Activated T-cell treated with anti-CD3 and anti-CD28 coated beads for 48 hours (primary cell): ENCODE data around the gene VAT1L.

ENCODE experiments used
- DNase-seq: peaks from one replicate; pipeline ENCODE4 v3.0.0-alpha.2; 2020; ENCODE audit warnings: low read depth

Gene VAT1L

DNA sequence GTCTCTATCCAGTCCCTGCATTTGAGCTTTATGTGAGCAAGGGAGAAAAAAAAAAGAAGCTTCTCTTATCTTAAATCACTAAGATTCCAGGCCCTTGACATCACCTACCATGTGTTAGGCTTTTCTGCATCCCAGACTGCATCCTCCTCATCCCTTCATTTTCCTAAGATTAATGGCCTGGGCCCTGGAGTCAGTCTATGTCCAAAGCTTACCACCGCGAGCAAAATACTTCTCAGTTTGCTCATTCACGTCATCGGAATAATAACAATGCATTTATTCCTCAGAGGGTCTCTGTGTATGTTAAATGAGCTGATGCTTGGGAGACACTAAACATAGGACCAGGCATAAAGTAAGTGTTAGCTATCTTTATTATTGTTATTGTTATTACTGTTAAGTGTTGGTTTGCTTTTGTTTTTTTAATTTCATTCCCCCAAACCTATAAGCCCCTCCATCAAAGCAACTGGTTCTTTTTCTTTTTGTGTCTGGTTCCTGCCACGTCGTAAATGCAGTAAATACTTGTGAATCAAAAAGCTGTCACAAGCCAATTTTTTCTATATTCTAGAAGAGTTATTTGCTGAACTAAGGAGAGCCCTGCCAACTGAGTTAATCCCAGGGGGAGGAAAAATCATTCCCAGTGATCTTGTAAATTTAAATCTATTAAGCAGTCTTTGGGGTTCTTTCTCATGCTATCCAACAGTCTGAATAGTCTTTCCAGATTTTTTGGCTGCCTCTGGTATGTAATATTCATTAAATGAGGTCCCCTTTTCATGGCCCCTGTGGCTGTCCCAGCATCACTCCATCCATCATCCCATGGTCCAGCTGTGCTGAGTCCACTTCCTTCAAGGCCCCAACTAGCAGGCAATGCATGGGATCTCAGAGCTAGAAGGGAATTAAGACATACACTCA is 46.5 kb downstream of the VAT1L start:
- no peak for DNase-seq

DNA sequence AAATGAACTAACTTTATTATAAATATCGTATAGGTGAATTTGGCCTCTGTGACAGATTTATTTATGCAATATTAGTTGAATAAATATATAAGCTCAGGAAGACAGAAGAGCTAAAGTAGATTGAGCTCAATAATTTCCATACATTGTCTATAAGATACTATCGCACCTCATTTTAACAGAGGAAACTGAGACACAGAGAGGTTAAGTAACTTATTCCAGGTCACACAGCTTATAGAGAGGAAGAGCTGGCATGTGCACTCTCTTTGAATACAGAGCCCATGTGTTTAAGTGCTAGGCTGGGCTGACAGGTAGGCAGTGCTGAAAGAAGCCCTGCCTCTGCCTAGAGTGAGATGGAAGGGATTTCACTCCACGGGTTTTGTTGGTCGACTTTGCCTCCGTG is 48.4 kb downstream of the VAT1L start:
- DNase-seq: no peak

DNA sequence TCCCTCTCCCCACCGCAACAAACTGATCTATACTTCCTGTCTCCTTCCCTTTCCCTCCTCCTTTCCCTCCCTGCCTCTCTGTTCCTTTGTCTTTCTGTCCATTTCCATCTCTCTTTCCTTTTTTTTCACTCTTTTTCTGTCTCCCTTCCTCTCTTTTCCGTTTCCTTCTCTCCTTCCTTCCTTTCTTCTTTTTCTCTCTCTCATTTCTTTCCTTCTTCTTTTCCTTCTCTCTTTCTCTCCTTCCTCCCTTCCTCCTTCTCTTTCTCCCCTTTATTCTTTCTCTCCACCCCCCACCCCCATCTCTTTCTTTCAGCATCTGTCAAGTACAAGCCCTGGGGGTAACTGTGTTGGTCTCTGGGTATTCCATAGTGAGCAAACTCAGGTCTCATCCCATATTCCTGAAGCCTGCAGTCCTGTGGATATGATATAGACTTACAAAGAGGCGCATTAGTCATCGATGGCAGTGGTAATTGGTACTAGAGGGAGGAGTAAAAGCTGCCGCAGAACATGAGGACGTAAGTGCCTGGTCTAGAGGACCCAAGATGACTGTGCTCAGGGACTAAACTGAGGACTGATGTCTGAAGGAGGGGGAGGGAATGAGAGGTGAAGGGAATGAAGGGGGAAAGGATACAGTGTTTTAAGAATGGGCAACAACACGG is 50.4 kb downstream of the VAT1L start:
- no peak for DNase-seq

DNA sequence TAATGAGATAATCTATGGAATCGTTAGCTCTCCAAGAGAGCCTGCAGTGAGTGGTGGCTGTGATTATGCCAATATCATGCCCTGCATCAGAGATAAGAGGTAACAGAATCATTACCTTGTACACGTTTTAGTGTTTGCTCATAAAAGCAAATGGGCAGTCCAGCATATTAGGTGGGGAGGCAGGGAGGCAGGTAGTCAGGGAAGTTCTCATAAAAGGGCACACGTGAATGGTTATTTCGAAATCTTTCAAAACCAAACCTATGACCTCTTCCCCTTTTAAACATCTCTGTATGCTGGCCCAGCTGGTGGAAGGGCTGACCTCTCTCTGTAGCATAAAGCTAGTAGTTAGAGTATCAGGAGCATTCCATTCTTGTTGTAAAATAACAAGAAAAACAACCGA is 51.7 kb downstream of the VAT1L start:
- DNase-seq: no peak

DNA sequence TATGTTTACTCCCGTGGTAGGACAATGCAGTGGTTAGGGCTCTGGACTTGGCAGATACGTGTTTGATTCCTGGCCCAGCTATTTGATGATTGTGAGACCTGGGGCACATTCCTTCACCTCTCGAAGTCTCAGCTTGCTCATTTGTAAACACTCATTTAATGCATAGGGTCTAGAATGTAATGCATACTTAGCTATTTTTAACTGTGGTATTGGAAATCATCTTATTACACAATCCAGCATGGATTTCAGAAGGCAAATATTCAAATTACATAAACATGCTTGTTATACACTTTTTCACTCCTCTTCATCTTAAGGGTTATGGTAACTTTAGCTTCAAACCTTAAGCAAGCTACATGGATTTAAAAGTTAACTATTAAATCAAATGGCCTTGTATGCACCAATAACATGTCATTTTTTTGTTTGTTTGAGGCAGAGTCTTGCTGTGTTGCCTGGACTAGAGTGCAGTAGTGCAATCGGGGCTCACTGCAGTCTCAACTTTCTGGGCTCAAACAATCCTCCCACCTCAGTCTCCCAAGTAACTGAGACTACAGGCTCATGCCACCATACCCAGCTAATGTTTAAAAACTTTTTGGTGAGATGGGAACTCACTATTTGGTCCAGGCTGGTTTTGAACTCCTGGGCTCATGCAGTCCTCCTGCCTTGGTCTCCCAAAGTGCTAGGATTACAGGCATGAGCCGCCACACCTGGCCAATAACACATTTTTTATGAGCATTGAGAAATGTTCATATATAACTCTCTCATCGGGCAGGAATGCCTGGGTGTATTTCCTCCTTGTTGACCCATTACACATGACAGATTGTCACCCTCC is 52.5 kb downstream of the VAT1L start:
- DNase-seq: no peak

DNA sequence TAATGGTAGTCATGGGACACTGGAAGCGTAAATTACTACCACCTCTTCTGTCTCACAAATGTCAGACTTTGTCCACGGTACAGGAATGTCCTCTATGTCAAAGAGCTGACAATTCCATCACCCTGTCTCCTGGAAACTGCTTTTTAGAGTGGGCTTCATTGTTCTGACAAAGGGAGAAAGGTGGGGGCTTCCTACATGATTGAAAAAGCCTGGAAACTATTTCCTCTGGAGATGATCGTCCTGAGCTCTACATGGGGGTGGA is 53.1 kb downstream of the VAT1L start:
- DNase-seq: no peak

DNA sequence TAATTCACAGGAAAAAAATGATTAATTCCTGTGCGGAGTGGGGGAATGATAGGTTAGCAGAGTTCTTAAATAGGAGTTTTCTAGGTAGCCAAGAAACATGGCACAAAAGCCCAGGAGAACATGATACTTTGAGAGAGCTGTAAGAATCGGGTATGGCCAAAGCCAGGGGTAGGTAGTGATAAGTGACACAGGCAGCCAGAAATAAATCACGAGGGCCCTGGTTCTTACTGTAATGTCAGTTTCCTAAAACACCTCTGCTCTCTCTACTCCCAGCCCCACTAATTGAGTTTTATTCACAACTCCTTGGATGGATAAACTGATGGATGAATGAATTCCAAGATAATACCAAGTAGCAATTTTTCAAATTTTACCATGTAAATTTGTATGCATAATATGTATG is 54.1 kb downstream of the VAT1L start:
- DNase-seq: no peak

DNA sequence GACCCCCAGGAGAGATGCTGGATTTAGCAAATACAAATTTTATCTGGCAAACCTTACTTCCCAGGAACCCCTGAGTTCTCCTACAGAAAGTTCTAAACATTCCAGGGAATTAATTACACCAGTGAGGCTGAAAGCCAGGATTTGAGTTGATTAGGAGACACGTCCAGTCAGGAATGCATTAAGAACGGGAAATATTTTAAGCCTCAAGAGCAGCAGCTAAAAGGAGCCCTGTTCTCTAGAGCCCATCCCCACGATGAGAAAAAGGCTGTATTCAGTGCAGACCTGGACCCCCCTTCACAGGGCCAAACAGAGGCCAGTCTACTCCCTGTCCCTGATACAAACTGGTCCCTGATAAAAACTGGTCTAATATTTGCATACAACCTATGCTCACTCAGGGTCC is 55.0 kb downstream of the VAT1L start:
- no peak for DNase-seq

DNA sequence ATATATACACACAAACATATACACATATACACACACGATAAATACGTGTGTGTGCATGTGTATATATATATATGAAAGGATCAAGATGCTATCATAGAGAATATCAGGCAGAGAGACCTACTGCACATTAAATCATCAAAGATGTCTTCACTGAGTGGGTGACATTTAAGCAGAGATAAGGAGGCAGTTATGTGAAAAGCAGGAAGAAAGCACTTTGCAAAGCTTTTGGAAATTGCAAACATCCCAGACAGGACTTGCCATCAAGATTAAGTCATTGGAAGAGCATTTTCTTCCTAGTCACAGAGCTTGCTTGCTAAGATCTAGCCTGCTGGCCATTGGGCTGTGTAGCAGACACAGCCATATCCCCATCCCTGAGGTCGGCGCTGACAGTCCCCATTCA is 56.4 kb downstream of the VAT1L start:
- DNase-seq: no peak

DNA sequence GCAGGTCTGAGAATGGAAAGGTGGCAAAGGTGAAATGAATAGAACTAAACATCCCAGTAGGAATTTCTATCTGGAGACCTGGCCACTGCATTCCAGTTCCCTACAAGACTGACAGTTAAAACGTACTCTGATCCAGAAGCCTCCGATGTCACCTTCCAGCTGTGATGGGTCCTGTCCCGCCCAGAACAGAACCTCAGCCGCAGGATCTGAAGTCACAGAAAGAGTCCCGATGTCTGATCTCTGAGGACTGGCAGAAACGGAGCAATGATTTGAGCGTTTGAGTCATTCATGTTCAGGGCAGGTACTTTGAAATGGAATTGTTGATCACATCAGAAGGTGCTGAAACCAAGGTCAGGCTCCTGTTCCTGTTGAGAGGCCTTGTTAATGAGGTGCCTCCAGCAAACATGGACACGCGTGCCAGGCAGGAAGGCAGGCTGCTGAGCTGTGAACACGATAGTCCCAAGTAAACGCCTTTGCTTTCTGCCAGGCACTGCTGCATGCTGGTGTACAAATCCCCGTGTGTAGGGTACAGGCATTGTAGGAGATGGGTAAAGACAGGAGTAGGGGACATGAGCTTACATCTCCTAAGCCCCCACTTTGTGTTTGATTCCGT is 61.4 kb downstream of the VAT1L start:
- DNase-seq: no peak

DNA sequence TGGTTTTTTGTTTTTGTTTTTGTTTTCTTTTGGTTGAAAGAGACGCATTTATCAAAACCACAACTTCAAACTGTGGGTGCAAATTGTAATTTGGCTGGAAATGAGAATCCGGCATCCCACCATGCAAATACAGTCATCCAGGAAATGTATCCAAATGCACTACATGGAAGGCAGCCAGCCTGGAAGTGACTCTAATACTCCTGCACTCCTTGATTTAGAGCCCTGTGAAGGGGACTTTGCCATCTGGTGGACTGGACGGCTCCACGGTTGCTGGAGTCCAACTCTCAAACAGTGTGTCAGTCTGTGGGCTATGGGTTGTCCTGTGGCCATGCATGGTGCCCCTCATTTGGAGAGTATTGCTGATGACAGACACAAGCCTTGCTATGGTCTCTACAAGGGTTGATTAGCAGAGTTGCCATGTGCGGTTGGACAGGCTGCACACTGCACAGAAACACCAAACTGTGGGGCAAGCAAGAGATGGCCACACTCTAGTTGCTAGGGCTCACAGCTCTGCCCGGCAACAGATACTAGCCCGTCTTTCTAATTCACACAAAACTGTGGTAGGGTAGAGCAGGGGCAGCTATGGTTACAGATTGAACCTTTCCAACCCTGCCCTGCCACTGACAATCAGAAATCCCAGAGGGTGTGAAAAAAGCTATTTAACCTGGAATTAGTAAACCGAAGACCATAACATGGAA is 62.4 kb downstream of the VAT1L start:
- no peak for DNase-seq

DNA sequence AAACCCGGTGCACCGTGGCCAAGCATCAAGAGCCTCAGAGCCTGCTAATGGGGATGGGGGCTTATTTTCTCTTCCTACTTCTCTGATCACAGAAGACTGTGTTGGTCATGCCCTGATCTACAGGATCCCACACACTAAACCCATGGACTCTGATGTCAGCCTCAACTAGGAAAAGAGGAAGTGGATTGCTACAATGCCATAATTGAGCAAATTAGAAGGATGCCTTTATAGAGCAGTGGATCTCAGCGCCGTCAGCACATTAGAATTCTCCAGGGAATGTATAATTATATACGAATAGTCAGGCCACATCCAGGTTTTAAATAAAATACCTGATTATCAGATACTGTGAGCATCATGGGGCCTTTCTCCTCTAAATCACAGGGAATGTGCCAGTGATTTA is 64.8 kb downstream of the VAT1L start:
- DNase-seq: no peak

DNA sequence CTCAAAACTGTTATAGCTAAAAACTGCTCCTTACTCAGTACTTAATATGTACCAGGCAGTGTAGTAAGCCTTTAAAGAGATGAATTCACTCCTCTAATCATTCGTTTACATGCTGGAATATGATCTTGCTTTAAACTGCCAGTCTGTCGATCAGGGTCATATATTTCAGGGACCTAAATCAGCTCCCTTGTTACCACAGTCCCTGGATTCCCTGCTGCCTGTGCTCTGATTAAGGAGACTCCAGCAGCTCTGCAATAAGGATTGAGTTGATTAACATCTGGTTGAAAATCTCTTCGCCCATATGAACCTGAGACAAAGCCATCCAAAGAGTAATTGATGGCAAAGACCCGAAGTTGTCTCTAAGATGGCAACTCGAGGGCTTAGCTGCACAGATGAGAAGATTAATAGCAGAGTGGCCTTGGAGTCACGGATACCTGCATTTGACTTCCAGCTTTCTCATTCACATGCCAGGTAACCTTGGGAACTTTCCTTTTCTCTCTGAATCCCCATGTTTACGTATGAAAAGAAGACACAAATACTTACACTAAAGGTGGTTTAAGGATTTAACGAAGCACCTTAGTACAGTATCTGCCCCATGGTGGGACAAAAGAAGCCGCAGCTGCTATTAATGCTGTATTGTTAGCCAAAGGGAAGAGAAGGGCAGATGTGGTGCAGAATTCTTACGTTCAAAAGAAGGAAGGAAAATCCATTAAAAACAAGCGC is 68.2 kb downstream of the VAT1L start:
- DNase-seq: no peak

DNA sequence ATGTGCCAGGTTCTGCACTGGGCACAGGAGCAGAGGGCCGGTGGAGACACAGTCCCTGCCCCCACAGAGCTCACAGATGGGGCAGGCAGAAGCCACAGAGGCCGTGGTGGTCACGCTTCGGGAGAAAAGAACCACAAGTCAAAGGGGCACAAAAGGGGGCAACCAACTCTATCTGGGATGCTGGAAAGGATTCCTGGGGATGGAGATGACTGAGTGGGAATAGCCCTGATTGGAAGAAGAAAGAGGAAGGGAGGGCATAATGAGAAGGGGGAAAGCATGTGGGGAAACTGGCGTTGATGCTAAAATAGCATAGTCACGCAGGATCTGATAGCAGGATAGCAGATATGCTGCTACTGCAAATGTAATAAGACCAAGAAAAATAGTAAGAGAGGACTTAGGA is 69.7 kb downstream of the VAT1L start:
- DNase-seq: no peak

DNA sequence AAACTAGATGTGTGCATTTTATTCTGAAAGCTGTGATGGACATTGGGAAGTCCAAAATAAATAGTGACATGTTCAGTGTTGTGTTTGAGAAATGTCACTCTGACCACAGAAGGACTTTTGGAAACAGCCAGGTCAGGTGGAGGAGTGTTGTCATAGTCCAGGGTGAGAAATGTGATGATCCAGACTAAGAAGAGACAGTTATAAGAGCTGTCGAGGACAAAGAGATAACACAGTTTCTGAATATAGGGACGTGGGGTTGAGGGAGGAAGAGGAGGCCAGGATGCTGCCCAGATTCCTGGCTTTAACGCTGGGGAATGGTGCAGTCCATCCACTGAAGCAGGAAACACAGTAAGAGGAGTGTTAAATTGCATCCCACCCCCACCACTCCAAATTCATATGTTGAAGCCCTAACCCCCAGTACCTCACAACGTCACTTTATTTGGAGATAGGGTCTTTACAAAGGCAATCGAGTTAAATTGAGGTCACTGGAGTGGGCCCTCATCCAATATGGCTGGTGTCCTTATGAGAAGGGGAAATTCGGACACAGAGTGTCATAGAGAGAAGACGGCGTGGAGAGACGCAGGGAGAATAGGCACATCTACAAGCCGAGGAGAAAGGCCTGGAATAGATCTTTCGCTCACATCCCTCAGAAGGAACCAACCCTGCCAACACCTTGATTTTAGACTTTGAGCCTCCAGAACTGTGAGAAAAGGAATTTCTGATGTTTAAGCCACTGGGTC is 71.3 kb downstream of the VAT1L start:
- no peak for DNase-seq

DNA sequence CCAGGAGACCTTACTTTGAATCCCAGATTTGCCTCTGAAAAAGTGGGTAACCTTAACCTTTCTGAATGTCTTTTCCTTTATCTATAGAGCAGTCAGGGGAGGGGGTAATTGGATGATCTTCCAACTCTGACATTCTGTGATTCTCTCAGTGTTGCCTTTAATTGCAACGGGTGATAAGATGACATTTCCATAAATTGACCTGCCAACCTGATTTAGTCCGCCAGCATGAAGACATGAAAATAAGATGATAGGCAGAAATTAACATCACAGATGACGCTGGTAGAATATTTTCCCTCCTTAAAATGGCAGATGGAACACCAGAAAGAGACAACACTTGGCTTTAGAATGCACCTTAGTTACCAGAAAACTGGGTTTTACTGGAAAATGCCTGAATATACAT is 72.6 kb downstream of the VAT1L start:
- DNase-seq: no peak

DNA sequence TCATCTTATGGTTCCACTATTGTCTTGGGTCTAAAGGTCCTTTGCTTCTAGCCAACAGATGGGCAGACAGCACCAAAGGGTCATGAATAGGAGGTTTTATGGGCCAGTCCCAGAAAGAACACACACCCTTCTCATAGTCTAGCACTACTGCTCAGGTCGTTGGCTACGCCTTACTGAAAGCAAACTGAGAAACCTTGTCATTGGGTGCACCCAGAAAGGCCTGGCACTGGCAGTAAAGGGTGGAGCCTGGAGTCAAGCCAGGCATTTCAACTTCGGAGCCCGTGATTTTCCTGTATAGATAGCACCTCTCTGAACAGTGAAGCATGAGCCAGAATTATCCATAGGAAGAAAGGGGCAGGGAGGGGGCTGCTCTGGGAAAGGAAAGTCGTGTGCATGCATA is 74.9 kb downstream of the VAT1L start:
- no peak for DNase-seq

DNA sequence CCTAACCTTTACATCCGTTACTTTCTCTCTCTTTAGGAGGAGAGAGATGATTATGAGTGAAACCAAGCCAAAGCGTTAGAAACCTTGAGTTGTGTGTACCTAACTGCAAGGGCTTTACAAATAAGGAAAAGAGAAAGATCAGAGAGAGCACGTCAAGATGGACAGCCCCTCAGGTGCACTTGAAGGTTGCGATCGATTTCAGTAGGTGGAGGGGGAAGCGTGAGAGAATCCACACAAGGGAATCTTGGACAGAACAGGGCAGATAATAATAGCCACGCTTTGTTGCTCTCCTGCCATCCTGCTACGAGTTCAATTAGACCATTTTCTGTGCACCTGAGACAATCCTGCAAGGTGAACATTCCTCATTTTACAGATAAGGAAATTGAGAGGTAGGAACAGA is 78.4 kb downstream of the VAT1L start:
- DNase-seq: no peak

DNA sequence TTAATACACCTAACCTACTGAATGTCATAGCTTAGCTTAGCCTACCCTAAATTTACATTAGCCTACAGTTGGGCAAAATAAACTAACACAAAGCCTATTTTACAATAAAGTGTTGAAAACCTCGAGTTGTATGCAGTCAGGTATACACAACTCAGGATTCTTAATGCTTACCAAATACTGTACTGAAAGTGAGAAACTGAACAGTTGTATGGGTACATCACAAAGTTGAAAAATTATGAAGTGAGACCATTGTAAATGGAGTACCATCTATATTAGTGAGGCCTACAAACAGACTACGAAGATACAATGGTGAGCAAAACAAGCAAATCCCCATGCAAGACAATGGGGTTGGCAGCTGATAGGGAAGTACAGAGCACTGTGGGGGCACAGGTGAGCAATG is 79.7 kb downstream of the VAT1L start:
- DNase-seq: no peak

DNA sequence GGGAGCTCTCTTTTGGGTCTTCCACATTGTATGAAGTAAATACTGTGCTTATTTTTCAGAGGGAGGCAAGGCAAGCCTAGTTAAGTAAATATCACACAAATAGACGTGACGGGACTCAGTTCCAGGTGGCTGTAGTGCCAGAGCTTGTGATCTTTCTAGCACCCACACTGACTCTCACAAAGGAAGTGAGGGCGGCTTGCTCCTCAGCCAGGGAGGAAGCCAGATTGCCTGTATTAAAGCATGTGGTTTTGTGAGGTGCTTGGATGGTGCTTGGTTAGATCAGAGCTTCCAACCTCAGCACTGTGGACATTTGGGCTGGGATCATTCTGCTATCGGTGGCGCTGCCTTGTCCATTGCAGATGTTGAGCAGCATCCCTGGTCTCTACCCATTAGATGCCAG is 80.1 kb downstream of the VAT1L start:
- no peak for DNase-seq
